Measurements from ENCODE around the gene MARCHF6. TPM values are rescaled to one million over a fixed set of nuclear protein-coding genes. Genes with fewer than 3 reads are reported as not detected.
"Not testable (repeated sequence)": the region's sequence is repeated elsewhere in the genome, so short reads cannot be mapped to it uniquely, and the experiment has no call there.

MARCHF6 gene
- total RNA-seq, 2 donors from 2014 or later: 76.5 to 116 TPM

DNA sequence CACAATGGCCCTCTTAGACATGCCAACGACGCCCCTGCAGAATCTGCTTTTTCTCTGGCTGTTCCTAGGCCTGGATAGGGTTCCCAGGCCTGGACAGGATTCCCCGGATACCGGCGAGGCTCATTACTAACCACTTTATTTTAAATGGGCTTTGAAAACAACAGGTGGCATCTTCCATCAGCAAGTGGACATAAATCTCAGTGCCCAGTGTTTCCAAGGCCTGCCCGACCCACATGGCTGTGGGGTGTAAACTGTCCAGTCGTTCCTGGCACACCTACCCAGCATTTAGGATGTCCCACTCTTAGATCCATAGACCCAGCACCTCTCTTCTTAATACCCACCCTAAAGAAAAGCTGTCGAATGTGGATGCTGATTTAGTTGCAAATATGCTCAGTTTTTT lies 46.7 kb upstream of the MARCHF6 start:
- Histone ChIP-seq H3K9me3 (no peaks in the 10 kb centered on the region), H3K36me3 (replicated peaks in 1 of 2; ENCODE audit: insufficient read depth in 1 of 2, low read depth in 2 of 2) (no peaks in the 10 kb centered on the region), H3K4me3 (no peak overlapping the region), H3K27ac (peak overlapping the region; percentile 26 to 89 (median 88)), H3K4me1 (peaks cover 85% of the 10 kb centered on the region), H3K27me3 (no peaks in the 10 kb centered on the region)
- ATAC-seq: no peak
- TF ChIP-seq POLR2A (IDR thresholded peaks at IDR 0.05): no peak
- TF ChIP-seq, protein P1, sequence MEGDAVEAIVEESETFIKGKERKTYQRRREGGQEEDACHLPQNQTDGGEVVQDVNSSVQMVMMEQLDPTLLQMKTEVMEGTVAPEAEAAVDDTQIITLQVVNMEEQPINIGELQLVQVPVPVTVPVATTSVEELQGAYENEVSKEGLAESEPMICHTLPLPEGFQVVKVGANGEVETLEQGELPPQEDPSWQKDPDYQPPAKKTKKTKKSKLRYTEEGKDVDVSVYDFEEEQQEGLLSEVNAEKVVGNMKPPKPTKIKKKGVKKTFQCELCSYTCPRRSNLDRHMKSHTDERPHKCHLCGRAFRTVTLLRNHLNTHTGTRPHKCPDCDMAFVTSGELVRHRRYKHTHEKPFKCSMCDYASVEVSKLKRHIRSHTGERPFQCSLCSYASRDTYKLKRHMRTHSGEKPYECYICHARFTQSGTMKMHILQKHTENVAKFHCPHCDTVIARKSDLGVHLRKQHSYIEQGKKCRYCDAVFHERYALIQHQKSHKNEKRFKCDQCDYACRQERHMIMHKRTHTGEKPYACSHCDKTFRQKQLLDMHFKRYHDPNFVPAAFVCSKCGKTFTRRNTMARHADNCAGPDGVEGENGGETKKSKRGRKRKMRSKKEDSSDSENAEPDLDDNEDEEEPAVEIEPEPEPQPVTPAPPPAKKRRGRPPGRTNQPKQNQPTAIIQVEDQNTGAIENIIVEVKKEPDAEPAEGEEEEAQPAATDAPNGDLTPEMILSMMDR (IDR thresholded peaks at IDR 0.05): no peak
- intact Hi-C loops (cut with DNase I): no loop called here
- DNase-seq: no peak
- 40 to 47% methylated on average over 8 of the region's 8 CpGs for WGBS, 2 donors

DNA sequence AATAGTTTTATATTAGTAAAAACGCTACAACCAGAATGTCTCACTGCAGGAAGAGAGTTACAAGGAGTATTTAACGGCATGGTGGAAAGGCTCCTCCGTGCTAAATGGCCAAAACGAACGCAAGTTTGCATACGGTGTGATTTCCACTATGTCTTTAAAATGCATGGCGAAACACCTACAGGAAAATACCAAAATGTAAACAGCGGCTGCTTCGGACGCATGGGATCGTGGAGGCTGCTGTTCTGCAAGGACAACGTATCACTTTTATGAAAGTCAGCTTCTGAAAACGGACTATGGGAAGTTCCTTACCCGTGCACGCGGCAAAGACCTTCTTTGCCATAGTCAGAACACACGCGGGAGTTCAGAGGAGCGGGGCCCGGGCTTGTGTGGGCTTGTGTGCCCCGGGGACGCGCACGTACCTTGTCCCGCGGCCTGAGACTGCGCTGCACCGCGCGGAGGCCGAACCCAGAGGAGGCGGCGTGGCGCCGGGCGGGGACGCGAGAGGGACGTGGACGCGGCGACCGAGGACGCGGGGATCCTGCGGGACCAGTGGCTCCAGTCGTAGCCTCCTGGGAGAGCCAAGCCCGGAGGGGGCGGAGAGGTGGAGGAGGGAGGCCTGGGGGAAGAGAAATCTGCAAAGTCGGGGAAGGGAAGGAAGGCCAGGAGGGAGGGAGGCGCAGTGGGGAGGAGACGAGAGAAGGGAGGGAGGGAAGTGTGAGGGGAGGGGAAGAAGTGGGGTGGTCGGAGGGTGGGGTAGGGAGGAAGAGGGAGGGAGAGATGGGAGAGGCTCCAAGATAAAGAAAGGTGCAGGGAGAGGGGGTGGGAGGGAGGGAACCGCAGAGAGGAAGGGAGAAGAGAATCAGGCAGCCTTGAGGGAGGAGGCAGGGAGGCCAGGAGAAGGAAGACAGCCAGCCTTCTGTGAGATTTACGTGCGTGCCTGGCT lies 46.0 kb upstream of the MARCHF6 start, which contains the start of gene CMBL:
CMBL (minus strand) TSS at position 697 of the 943 bp plus-strand sequence. CDS start 17,140 bp downstream, outside the sequence.
- DNase-seq: peak; percentile 45 to 67 (median 51)
- ATAC-seq: peak; percentile 51
- H3K9me3 ChIP-seq: no peaks in the 10 kb centered on the region
- intact Hi-C loops (cut with DNase I): no loop called here
- peak within 1 kb of the TSS; percentile 28 to 51 for H3K4me3 ChIP-seq
- no peaks in the 10 kb centered on the region for H3K27me3 ChIP-seq
- H3K4me1 ChIP-seq: peaks cover 78% of the 10 kb centered on the region
- H3K36me3 ChIP-seq (replicated peaks in 1 of 2; ENCODE audit: insufficient read depth in 1 of 2, low read depth in 2 of 2): no peaks in the 10 kb centered on the region
- WGBS, 2 donors: 2% methylated on average over 47 to 52 of the region's 56 CpGs
- peak within 1 kb of the TSS; percentile 33 to 89 (median 88) for H3K27ac ChIP-seq
- peak in 2 of 3 donors; percentile 44 for TF ChIP-seq POLR2A (IDR thresholded peaks at IDR 0.05)
- TF ChIP-seq, protein P1 (IDR thresholded peaks at IDR 0.05): no peak

DNA sequence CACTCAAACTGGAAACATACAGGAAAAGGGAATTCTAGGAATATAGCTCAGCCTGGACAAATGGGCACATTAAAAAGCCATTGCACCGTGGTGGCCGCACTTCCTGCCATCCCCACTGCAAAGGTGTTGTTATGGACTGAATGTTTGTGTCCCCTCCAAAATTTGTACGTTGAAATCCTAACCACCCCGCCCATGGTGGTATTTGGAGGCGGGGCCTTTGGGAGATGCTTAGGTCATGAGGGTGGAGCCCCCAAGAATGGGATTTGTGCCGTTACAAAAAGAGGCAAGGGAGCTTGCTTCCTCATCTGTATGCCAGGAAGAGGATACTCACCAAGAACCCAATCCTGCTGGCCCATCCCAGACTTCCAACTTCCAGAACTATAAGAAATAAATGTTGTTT lies 44.7 kb upstream of the MARCHF6 start:
- H3K4me3 ChIP-seq: no peak overlapping the region
- H3K4me1 ChIP-seq: peaks cover 65% of the 10 kb centered on the region
- H3K36me3 ChIP-seq (replicated peaks in 1 of 2; ENCODE audit: insufficient read depth in 1 of 2, low read depth in 2 of 2): no peaks in the 10 kb centered on the region
- no peak for DNase-seq
- intact Hi-C loops (cut with DNase I): no loop called here
- ATAC-seq: no peak
- H3K27ac ChIP-seq: peak overlapping the region in 3 of 4 donors; percentile 17 to 45 (median 44)
- no peaks in the 10 kb centered on the region for H3K9me3 ChIP-seq
- H3K27me3 ChIP-seq: no peaks in the 10 kb centered on the region
- TF ChIP-seq, protein P1 (IDR thresholded peaks at IDR 0.05): no peak
- no peak for TF ChIP-seq POLR2A (IDR thresholded peaks at IDR 0.05)
- WGBS, 2 donors: 77 to 82% methylated on average over 6 of the region's 6 CpGs

DNA sequence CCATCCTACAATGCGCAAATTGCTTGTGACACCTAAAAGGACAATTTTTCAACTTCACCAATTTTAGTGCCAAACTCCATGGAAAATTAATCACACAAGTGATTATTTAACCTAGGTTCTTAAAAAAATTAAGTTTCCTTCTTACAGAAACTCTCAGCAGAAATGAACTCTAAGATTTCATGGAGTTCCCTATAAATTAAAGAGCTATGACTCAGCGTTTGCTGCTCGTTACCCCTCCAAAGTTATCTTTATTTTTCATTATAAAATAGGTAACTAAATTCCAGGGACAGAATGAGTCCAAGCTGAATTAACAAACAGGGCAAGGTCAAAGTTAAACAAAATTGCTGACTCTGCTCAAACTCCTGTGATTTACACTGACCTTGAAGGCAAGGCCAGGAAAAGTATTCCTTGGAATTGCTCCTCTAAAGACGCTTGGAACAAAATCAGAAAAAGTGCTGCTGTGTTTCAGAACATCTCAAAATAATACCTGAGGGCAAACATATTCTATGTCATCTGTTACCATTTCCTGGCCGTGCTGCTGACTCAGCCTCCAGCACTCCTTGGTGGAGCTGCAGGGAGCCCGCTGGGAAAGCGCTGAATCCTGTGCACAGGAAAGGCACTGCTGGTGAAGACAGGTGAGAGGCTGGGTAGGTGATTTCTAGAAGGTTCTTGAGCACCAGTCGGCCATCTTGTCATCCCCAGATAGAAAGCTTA lies 43.3 kb upstream of the MARCHF6 start:
- Histone ChIP-seq H3K4me1 (peaks cover 51% of the 10 kb centered on the region), H3K4me3 (no peak overlapping the region), H3K27me3 (no peaks in the 10 kb centered on the region), H3K9me3 (no peaks in the 10 kb centered on the region), H3K36me3 (replicated peaks in 1 of 2; ENCODE audit: insufficient read depth in 1 of 2, low read depth in 2 of 2) (no peaks in the 10 kb centered on the region), H3K27ac (peak overlapping the region; percentile 25 to 68 (median 42))
- WGBS, 2 donors: 26 to 33% methylated on average over 8 of the region's 8 CpGs
- TF ChIP-seq POLR2A (IDR thresholded peaks at IDR 0.05): no peak
- TF ChIP-seq, protein P1 (IDR thresholded peaks at IDR 0.05): no peak
- ATAC-seq: peak; percentile 87
- DNase-seq: peak; percentile 76 to 85 (median 83)
- intact Hi-C loops (cut with DNase I): no loop called here

DNA sequence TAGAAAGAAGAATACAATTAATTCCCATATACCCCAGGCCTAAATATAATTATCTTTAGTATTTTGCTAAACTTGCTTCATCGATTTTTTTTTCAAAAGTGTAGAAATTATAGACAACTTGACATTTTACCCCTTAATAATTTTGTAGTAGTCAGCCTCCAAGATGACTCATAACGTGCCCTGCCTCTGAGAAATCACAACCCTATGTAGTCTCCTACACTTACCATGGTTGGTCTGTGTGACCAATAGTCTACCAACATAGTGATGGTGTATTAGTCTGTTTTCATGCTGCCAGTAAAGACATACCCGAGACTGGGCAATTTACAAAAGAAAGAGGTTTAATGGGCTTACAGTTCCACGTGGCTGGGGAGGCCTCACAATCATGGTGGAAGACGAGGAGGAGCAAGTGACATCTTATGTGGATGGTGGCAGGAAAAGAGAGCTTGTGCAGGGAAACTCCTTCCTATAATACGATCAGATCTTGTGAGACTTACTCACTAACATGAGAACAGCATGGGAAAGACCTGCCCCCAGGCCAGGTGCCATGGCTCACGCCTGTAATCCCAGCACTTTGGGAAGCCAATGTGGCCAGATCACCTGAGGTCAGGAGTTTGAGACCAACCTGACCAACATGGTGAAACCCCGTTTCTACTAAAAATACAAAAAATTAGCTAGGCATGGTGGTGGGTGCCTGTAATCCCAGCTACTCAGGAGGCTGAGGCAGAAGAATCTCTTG lies 42.5 kb upstream of the MARCHF6 start:
- Histone ChIP-seq H3K4me1 (peaks cover 43% of the 10 kb centered on the region), H3K27ac (peak overlapping the region; percentile 25 to 68 (median 42))
- H3K9me3 ChIP-seq; ATAC-seq; H3K27me3 ChIP-seq; intact Hi-C loops (cut with DNase I); H3K36me3 ChIP-seq (replicated peaks in 1 of 2; ENCODE audit: insufficient read depth in 1 of 2, low read depth in 2 of 2); H3K4me3 ChIP-seq: not testable (repeated sequence)
- peak in 3 of 4 donors; percentile 49 to 67 (median 52) for DNase-seq
- WGBS, 2 donors: 49 to 64% methylated on average over 8 of the region's 8 CpGs
